Inferior parietal cortex (tissue), 1 donor: ENCODE results near the gene NDUFB5.
"Not testable (repeated sequence)": the region's sequence is repeated elsewhere in the genome, so short reads cannot be mapped to it uniquely, and the experiment has no call there.

Experiments
- DNase-seq: peaks from one replicate; pipeline ENCODE4 v3.0.0-alpha.2; 2016; ENCODE audit errors: extremely low spot score

The NDUFB5 gene

GRCh38 chr3:179630753-179631451 is 26.3 kb downstream of the NDUFB5 start:
- DNase-seq = no peak

GRCh38 chr3:179640469-179640868 is 35.9 kb downstream of the NDUFB5 start:
- no peak for DNase-seq

- no peak for DNase-seq
Observed at GRCh38 chr3:179642871-179643270, 38.3 kb downstream of the NDUFB5 start.

GRCh38 chr3:179643837-179644236 is 39.2 kb downstream of the NDUFB5 start:
- not testable (repeated sequence) for DNase-seq

GRCh38 chr3:179646177-179646576 is 41.6 kb downstream of the NDUFB5 start:
- no peak for DNase-seq

- DNase-seq = peak; percentile 29
Observed at GRCh38 chr3:179651687-179652446, 47.3 kb downstream of the NDUFB5 start.

GRCh38 chr3:179652447-179653095 is 48.0 kb downstream of the NDUFB5 start, which contains the start of gene USP13:
TSS of gene USP13 (plus strand) at chr3:179653040. CDS start at chr3:179653226, 186 bp downstream.
- DNase-seq = peak; percentile 72

GRCh38 chr3:179653096-179653797 is 48.7 kb downstream of the NDUFB5 start:
- DNase-seq = peak; percentile 62

- no peak for DNase-seq
Observed at GRCh38 chr3:179655236-179655635, 50.6 kb downstream of the NDUFB5 start.

- no peak for DNase-seq
Observed at GRCh38 chr3:179658606-179659005, 54.0 kb downstream of the NDUFB5 start.

GRCh38 chr3:179660872-179661271 is 56.3 kb downstream of the NDUFB5 start:
- DNase-seq = no peak

- DNase-seq = no peak
Observed at GRCh38 chr3:179661777-179662176, 57.2 kb downstream of the NDUFB5 start.

- DNase-seq = no peak
Observed at GRCh38 chr3:179663093-179663492, 58.5 kb downstream of the NDUFB5 start.

- no peak for DNase-seq
Observed at GRCh38 chr3:179666030-179666429, 61.4 kb downstream of the NDUFB5 start.

GRCh38 chr3:179666436-179667035 is 61.9 kb downstream of the NDUFB5 start:
- DNase-seq = no peak

- no peak for DNase-seq
Observed at GRCh38 chr3:179668429-179668828, 63.8 kb downstream of the NDUFB5 start.

- DNase-seq = no peak
Observed at GRCh38 chr3:179670311-179670710, 65.7 kb downstream of the NDUFB5 start.

- DNase-seq = no peak
Observed at GRCh38 chr3:179671309-179671708, 66.7 kb downstream of the NDUFB5 start.

GRCh38 chr3:179671747-179672242 is 67.2 kb downstream of the NDUFB5 start:
- no peak for DNase-seq

GRCh38 chr3:179672918-179673317 is 68.3 kb downstream of the NDUFB5 start:
- no peak for DNase-seq

GRCh38 chr3:179673523-179673922 is 68.9 kb downstream of the NDUFB5 start:
- no peak for DNase-seq
